ENCODE results near the gene OR5AR1.

- TF ChIP-seq, protein P1, sequence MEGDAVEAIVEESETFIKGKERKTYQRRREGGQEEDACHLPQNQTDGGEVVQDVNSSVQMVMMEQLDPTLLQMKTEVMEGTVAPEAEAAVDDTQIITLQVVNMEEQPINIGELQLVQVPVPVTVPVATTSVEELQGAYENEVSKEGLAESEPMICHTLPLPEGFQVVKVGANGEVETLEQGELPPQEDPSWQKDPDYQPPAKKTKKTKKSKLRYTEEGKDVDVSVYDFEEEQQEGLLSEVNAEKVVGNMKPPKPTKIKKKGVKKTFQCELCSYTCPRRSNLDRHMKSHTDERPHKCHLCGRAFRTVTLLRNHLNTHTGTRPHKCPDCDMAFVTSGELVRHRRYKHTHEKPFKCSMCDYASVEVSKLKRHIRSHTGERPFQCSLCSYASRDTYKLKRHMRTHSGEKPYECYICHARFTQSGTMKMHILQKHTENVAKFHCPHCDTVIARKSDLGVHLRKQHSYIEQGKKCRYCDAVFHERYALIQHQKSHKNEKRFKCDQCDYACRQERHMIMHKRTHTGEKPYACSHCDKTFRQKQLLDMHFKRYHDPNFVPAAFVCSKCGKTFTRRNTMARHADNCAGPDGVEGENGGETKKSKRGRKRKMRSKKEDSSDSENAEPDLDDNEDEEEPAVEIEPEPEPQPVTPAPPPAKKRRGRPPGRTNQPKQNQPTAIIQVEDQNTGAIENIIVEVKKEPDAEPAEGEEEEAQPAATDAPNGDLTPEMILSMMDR (IDR thresholded peaks at IDR 0.05; ENCODE audit: low read length): no peak
- no peak for TF ChIP-seq EZH2 (optimal IDR thresholded peaks at IDR 0.05; ENCODE audit: low read depth, low read length)
Observed at GRCh38 chr11:56659755-56660154, 3.7 kb upstream of the OR5AR1 start.

All from MM.1S (cell line).